Measurements from ENCODE around the gene MYO16.

Gene MYO16

GRCh38 chr13:108667205-108667604, 37.8 kb downstream of the MYO16 start:
- DNase-seq: no peak

GRCh38 chr13:108669381-108669780, 40.0 kb downstream of the MYO16 start:
- no peak for DNase-seq

- no peak for DNase-seq
Measured at GRCh38 chr13:108674346-108674745, 44.9 kb downstream of the MYO16 start.

GRCh38 chr13:108674771-108675170, 45.4 kb downstream of the MYO16 start:
- DNase-seq: no peak

GRCh38 chr13:108676620-108677019, 47.2 kb downstream of the MYO16 start:
- DNase-seq: no peak

- DNase-seq: no peak
Measured at GRCh38 chr13:108677806-108678205, 48.4 kb downstream of the MYO16 start.

GRCh38 chr13:108680011-108680410, 50.6 kb downstream of the MYO16 start:
- DNase-seq: no peak

GRCh38 chr13:108681986-108682575, 52.7 kb downstream of the MYO16 start:
- DNase-seq: no peak

- no peak for DNase-seq
Measured at GRCh38 chr13:108682714-108683113, 53.3 kb downstream of the MYO16 start.

GRCh38 chr13:108686027-108686426, 56.6 kb downstream of the MYO16 start:
- DNase-seq: no peak

- DNase-seq: no peak
Measured at GRCh38 chr13:108690726-108691125, 61.3 kb downstream of the MYO16 start.

- no peak for DNase-seq
Measured at GRCh38 chr13:108700422-108701170, 71.2 kb downstream of the MYO16 start.

- no peak for DNase-seq
Measured at GRCh38 chr13:108702171-108702570, 72.8 kb downstream of the MYO16 start.

- no peak for DNase-seq
Measured at GRCh38 chr13:108705031-108705430, 75.6 kb downstream of the MYO16 start.

- DNase-seq: no peak
Measured at GRCh38 chr13:108707584-108707983, 78.2 kb downstream of the MYO16 start.

- DNase-seq: no peak
Measured at GRCh38 chr13:108708921-108709320, 79.5 kb downstream of the MYO16 start.

GRCh38 chr13:108711386-108711785, 82.0 kb downstream of the MYO16 start:
- no peak for DNase-seq

GRCh38 chr13:108725471-108725870, 96.1 kb downstream of the MYO16 start:
- peak; percentile 21 for DNase-seq

- no peak for DNase-seq
Measured at GRCh38 chr13:108728370-108728769, 99.0 kb downstream of the MYO16 start.

GRCh38 chr13:108733022-108733560, 103.7 kb downstream of the MYO16 start:
- DNase-seq: no peak

GRCh38 chr13:108734676-108735075, 105.3 kb downstream of the MYO16 start:
- no peak for DNase-seq

- DNase-seq: no peak
Measured at GRCh38 chr13:108741930-108742329, 112.5 kb downstream of the MYO16 start.

GRCh38 chr13:108742701-108743451, 113.5 kb downstream of the MYO16 start:
- no peak for DNase-seq

- DNase-seq: no peak
Measured at GRCh38 chr13:108743522-108743921, 114.1 kb downstream of the MYO16 start.
